Neural cell (in vitro differentiated cells): Measurements from ENCODE around the gene CTSK.

Experiments
- EZH2 ChIP-seq: fragments of 200-600, 300-800 bp; shearing (Covaris generic), sonication (generic); IDR thresholded peaks from 2 replicates; pipeline ENCODE4 v1.6.1; 2014; ENCODE audit warnings: antibody characterized with exemption, low read length, borderline replicate concordance, mild to moderate bottlenecking; ENCODE audit not compliant: insufficient read depth, poor library complexity, severe bottlenecking
- MXI1 ChIP-seq: fragments of 450-650 bp; conservative IDR thresholded peaks from 2 replicates; pipeline ENCODE4 v1.6.1; 2014; ENCODE audit warnings: antibody characterized with exemption, mild to moderate bottlenecking; ENCODE audit not compliant: poor library complexity, severe bottlenecking
- POLR2AphosphoS5 ChIP-seq: IDR thresholded peaks from 2 replicates; pipeline ENCODE4 v1.6.1; 2012
- RAD21 ChIP-seq: fragments of 450-650 bp; conservative IDR thresholded peaks from 2 replicates; pipeline ENCODE4 v1.6.1; 2014; ENCODE audit warnings: antibody characterized with exemption, mild to moderate bottlenecking, moderate library complexity
- SMC3 ChIP-seq: fragments of 450-650 bp; conservative IDR thresholded peaks from 2 replicates; pipeline ENCODE4 v1.6.1; 2014; ENCODE audit warnings: antibody characterized with exemption, mild to moderate bottlenecking, moderate library complexity; ENCODE audit not compliant: poor library complexity
- TF ChIP-seq, protein P1 (sequence below): fragments of 450-650 bp; IDR thresholded peaks from 2 replicates; pipeline ENCODE4 v1.5.1; 2014; ENCODE audit warnings: antibody characterized with exemption, mild to moderate bottlenecking, moderate library complexity; ENCODE audit not compliant: poor library complexity, severe bottlenecking

DNA sequence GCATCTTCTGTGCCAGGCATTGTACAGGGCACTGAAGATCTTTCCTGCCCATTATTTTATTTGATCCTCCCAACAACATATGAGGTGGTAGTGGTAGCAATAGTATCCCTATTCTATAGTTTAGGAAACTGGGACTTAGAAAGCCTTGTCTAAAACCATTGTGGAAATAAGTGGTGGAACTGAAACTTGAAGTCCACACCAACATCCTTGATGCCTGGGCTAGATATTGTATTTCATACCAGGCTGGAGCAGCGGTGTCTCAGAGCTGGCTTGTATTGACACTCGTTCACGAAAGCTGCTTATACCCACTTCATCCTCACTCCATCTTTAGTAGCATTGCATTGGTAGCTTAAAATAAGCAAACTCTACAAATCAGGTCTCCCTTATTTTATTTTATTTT lies 32.8 kb downstream of the CTSK start:
- TF ChIP-seq, protein P1, sequence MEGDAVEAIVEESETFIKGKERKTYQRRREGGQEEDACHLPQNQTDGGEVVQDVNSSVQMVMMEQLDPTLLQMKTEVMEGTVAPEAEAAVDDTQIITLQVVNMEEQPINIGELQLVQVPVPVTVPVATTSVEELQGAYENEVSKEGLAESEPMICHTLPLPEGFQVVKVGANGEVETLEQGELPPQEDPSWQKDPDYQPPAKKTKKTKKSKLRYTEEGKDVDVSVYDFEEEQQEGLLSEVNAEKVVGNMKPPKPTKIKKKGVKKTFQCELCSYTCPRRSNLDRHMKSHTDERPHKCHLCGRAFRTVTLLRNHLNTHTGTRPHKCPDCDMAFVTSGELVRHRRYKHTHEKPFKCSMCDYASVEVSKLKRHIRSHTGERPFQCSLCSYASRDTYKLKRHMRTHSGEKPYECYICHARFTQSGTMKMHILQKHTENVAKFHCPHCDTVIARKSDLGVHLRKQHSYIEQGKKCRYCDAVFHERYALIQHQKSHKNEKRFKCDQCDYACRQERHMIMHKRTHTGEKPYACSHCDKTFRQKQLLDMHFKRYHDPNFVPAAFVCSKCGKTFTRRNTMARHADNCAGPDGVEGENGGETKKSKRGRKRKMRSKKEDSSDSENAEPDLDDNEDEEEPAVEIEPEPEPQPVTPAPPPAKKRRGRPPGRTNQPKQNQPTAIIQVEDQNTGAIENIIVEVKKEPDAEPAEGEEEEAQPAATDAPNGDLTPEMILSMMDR = no peak
- no peak for TF ChIP-seq EZH2
- no peak for TF ChIP-seq MXI1
- TF ChIP-seq POLR2AphosphoS5 = no peak
- TF ChIP-seq SMC3 = no peak
- TF ChIP-seq RAD21 = no peak
